Neural cell (in vitro differentiated cells): ENCODE data around the gene DNAJC13. TPM values are rescaled to one million over a fixed set of nuclear protein-coding genes. Genes with fewer than 3 reads are reported as not detected.

Experiments
- H2AFZ ChIP-seq: fragments of 200-600, 300-800 bp; sonication (generic), shearing (Covaris generic); 2 replicates; pipeline ENCODE4 v1.6.0; 2014; ENCODE audit warnings: low read depth, mild to moderate bottlenecking, antibody characterized with exemption, low read length, moderate library complexity
- H3F3A ChIP-seq: fragments of 200-600 bp; shearing (Covaris generic); 2 replicates; pipeline ENCODE4 v1.6.1; 2016; ENCODE audit warnings: mild to moderate bottlenecking, moderate library complexity, mixed read lengths, antibody characterized with exemption, low read length; ENCODE audit not compliant: insufficient read depth, poor library complexity, severe bottlenecking
- H3K27ac ChIP-seq: fragments of 200-600, 300-800 bp; sonication (generic), shearing (Covaris generic); 2 replicates; pipeline ENCODE4 v1.5.1; 2014; ENCODE audit warnings: mild to moderate bottlenecking, low read length, moderate library complexity
- H3K27me3 ChIP-seq: fragments of 300-800, 200-600 bp; sonication (generic), shearing (Covaris generic); 2 replicates; pipeline ENCODE4 v1.6.0; 2014; ENCODE audit warnings: mild to moderate bottlenecking, low read depth, low read length, moderate library complexity; ENCODE audit not compliant: insufficient read depth
- H3K36me3 ChIP-seq: fragments of 300-800, 200-600 bp; sonication (generic), shearing (Covaris generic); 2 replicates; pipeline ENCODE4 v1.5.1; 2014; ENCODE audit warnings: mild to moderate bottlenecking, antibody characterized with exemption, low read length, moderate library complexity; ENCODE audit not compliant: insufficient read depth
- H3K4me2 ChIP-seq: fragments of 300-800, 200-600 bp; sonication (generic), shearing (Covaris generic); 2 replicates; pipeline ENCODE4 v1.6.0; 2014; ENCODE audit warnings: mild to moderate bottlenecking, low read length
- H3K4me3 ChIP-seq: fragments of 300-800, 200-600 bp; sonication (generic), shearing (Covaris generic); 2 replicates; pipeline ENCODE4 v1.5.1; 2014; ENCODE audit warnings: mild to moderate bottlenecking, low read length, moderate library complexity
- H3K79me2 ChIP-seq: fragments of 200-600 bp; shearing (Covaris generic); replicated peaks from 2 replicates; pipeline ENCODE4 v1.6.0; 2014; ENCODE audit warnings: mild to moderate bottlenecking, low read length, moderate library complexity; ENCODE audit not compliant: insufficient read depth
- H3K9ac ChIP-seq: fragments of 300-800, 200-600 bp; sonication (generic), shearing (Covaris generic); 2 replicates; pipeline ENCODE4 v1.6.1; 2016; ENCODE audit warnings: mild to moderate bottlenecking, low read length, mixed read lengths
- H3K9me2 ChIP-seq: fragments of 200-600 bp; shearing (Covaris generic); 2 replicates; pipeline ENCODE4 v1.6.1; 2016; ENCODE audit warnings: mild to moderate bottlenecking, low read length, mixed read lengths; ENCODE audit not compliant: insufficient read depth
- H3K9me3 ChIP-seq: fragments of 200-600, 300-800 bp; sonication (generic), shearing (Covaris generic); 2 replicates; pipeline ENCODE4 v1.6.1; 2016; ENCODE audit warnings: mild to moderate bottlenecking, mixed run types, low read length, moderate library complexity, mixed read lengths
- H4K20me1 ChIP-seq: fragments of 200-600 bp; shearing (Covaris generic); 2 replicates; pipeline ENCODE4 v1.6.1; 2016; ENCODE audit warnings: mild to moderate bottlenecking, mixed run types; ENCODE audit not compliant: insufficient read depth
- EP300 ChIP-seq: fragments of 450-650 bp; conservative IDR thresholded peaks from 2 replicates; pipeline ENCODE4 v1.6.1; 2014; ENCODE audit warnings: antibody characterized with exemption, mild to moderate bottlenecking, moderate library complexity; ENCODE audit not compliant: poor library complexity, severe bottlenecking
- EZH2 ChIP-seq: fragments of 200-600, 300-800 bp; shearing (Covaris generic), sonication (generic); IDR thresholded peaks from 2 replicates; pipeline ENCODE4 v1.6.1; 2014; ENCODE audit warnings: antibody characterized with exemption, low read length, borderline replicate concordance, mild to moderate bottlenecking; ENCODE audit not compliant: insufficient read depth, poor library complexity, severe bottlenecking
- MXI1 ChIP-seq: fragments of 450-650 bp; conservative IDR thresholded peaks from 2 replicates; pipeline ENCODE4 v1.6.1; 2014; ENCODE audit warnings: antibody characterized with exemption, mild to moderate bottlenecking; ENCODE audit not compliant: poor library complexity, severe bottlenecking
- RAD21 ChIP-seq: fragments of 450-650 bp; conservative IDR thresholded peaks from 2 replicates; pipeline ENCODE4 v1.6.1; 2014; ENCODE audit warnings: antibody characterized with exemption, mild to moderate bottlenecking, moderate library complexity
- REST ChIP-seq: IDR thresholded peaks from 2 replicates; pipeline ENCODE4 v1.6.1; 2012; ENCODE audit warnings: borderline replicate concordance
- SMC3 ChIP-seq: fragments of 450-650 bp; conservative IDR thresholded peaks from 2 replicates; pipeline ENCODE4 v1.6.1; 2014; ENCODE audit warnings: antibody characterized with exemption, mild to moderate bottlenecking, moderate library complexity; ENCODE audit not compliant: poor library complexity
- TAF1 ChIP-seq: IDR thresholded peaks from 2 replicates; pipeline ENCODE4 v1.6.1; 2012; ENCODE audit warnings: low read depth
- polyA plus RNA-seq: library from polyadenylated mRNA; depleted of rRNA; stranded (reverse); fragments of >200 nt; gene quantifications from 2 replicates; pipeline ENCODE4 v1.2.3, GENCODE V29; 2014
- TF ChIP-seq, protein P1 (sequence below): fragments of 450-650 bp; IDR thresholded peaks from 2 replicates; pipeline ENCODE4 v1.5.1; 2014; ENCODE audit warnings: antibody characterized with exemption, mild to moderate bottlenecking, moderate library complexity; ENCODE audit not compliant: poor library complexity, severe bottlenecking

DNAJC13 gene
- polyA plus RNA-seq, 1 donor from 2014 or later, result 38.4 TPM

DNA sequence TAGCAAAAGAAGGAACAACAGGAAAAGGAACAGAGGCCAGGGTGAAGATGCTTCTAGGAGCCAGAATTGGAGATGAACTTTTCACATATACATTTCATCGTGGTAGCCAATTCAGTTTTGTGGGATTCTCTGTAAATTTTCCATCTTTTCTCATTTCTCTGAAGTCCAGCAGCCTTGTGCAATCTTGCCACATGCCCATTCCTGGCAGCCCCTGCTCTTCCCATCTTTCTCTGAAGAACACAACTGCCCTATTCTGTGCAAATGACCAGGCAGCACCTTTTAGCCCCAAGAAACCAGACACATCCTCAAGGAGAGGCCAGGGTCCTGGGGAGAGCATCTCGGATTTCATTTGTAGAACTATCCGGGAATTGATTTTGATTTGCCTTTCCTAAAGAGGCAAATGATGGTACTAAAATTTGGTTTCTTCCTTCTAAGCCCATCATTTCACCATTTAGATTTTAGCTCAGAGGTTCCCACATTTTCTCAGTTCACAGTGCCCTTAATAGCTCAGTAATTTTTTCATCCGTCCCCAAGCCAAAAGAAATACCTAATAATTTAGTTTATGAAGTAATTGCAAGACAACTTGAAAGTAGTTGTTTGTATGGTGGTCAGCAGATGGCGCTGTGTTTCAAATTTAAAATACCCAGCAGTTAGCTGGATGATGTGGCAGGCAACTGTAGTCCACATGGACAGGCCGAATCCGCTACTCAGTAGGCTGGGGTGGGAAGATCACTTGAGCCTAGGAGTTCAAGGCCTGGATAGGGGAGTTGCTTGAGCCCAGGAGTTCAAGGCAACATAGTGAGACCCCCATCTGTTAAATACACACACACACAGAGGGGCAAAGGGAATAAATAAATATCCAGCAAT is 118.5 kb downstream of the DNAJC13 start:
- H3K36me3 ChIP-seq, result peaks cover 3% of the 10 kb centered on the region

DNA sequence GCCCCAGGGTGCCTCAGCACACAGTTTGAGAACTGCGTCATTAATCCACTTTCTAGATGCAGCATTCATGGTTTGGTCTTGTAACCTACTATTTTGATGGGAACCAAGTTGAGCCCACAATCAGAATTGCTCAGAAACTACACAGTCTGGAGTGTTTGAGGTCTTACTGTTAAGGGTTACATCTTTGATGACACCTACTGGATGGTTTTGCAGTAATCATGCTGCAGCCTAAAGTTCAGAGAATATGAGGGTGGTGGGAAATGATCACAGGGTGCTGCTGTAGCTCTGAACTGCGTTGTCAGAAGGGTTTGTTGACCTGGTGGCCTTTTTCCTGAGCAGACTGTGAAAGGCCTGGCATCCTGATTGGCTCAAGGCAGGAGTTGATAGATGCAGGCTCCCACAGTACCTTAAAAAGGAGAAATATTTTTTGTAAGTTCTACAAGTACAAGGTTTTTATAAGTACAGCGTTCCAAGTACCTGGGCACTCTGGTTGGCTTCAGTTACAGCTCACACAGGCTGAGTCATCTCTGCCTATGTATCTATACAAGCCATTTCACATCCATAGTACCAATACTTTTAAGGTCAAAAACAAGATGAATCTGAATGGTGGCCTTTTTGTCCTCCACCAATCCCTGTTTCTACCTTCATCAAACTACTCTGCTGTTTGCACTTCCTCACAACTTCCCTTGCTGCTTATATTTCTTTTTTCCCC is 119.3 kb downstream of the DNAJC13 start:
- Histone ChIP-seq H3K36me3 (peaks cover 4% of the 10 kb centered on the region), H3F3A (no peaks in the 10 kb centered on the region), H3K9me2 (no peaks in the 10 kb centered on the region), H3K79me2 (no peaks in the 10 kb centered on the region), H3K9me3 (no peaks in the 10 kb centered on the region), H3K9ac (no peak overlapping the region), H3K27me3 (no peaks in the 10 kb centered on the region), H3K4me2 (no peak overlapping the region), H4K20me1 (no peaks in the 10 kb centered on the region), H3K27ac (no peak overlapping the region), H3K4me3 (no peak overlapping the region), H2AFZ (no peak overlapping the region)
- TF ChIP-seq, protein P1, sequence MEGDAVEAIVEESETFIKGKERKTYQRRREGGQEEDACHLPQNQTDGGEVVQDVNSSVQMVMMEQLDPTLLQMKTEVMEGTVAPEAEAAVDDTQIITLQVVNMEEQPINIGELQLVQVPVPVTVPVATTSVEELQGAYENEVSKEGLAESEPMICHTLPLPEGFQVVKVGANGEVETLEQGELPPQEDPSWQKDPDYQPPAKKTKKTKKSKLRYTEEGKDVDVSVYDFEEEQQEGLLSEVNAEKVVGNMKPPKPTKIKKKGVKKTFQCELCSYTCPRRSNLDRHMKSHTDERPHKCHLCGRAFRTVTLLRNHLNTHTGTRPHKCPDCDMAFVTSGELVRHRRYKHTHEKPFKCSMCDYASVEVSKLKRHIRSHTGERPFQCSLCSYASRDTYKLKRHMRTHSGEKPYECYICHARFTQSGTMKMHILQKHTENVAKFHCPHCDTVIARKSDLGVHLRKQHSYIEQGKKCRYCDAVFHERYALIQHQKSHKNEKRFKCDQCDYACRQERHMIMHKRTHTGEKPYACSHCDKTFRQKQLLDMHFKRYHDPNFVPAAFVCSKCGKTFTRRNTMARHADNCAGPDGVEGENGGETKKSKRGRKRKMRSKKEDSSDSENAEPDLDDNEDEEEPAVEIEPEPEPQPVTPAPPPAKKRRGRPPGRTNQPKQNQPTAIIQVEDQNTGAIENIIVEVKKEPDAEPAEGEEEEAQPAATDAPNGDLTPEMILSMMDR, result no peak
- TF ChIP-seq RAD21 (no peak), EZH2 (no peak), REST (no peak), MXI1 (no peak)

More for the DNA sequence above, 118.5 kb downstream of the DNAJC13 start:
- no peak overlapping the region for H3K9ac ChIP-seq
- peak; percentile 66 for TF ChIP-seq SMC3
- TF ChIP-seq EZH2, result no peak
- TF ChIP-seq TAF1, result no peak
- TF ChIP-seq, protein P1, result peak; percentile 68
- no peak for TF ChIP-seq EP300
- no peak for TF ChIP-seq REST
- TF ChIP-seq RAD21, result peak; percentile 57
- H3K27ac ChIP-seq, result no peak overlapping the region
- H3K9me2 ChIP-seq, result no peaks in the 10 kb centered on the region
- no peak overlapping the region for H3K4me2 ChIP-seq
- no peaks in the 10 kb centered on the region for H3K79me2 ChIP-seq
- no peaks in the 10 kb centered on the region for H3K9me3 ChIP-seq
- H2AFZ ChIP-seq, result no peak overlapping the region
- H4K20me1 ChIP-seq, result no peaks in the 10 kb centered on the region
- no peaks in the 10 kb centered on the region for H3F3A ChIP-seq
- H3K27me3 ChIP-seq, result no peaks in the 10 kb centered on the region
- H3K4me3 ChIP-seq, result no peak overlapping the region
